Subcutaneous abdominal adipose tissue (tissue), 5 donors: Measurements from ENCODE around the gene ITGB4.
"Not testable (repeated sequence)": the region's sequence is repeated elsewhere in the genome, so short reads cannot be mapped to it uniquely, and the experiment has no call there.

Experiments used
- H3K27ac ChIP-seq: one replicate; pipeline ENCODE4 v1.7.0; 2013; ENCODE audit warnings: low read depth, mild to moderate bottlenecking, inconsistent platforms, low read length, moderate library complexity
- H3K27me3 ChIP-seq, 5 donors: one replicate each; pipeline ENCODE4 v1.7.0; 2013; ENCODE audit warnings: low read length in 5 of 5, inconsistent platforms in 1 of 5; ENCODE audit not compliant: control insufficient read depth in 5 of 5, insufficient read depth in 4 of 5
- H3K36me3 ChIP-seq, 5 donors: one replicate each; pipeline ENCODE4 v1.7.0; 2013; ENCODE audit warnings: low read length in 5 of 5; ENCODE audit not compliant: control insufficient read depth in 5 of 5, insufficient read depth in 5 of 5
- H3K4me1 ChIP-seq, 5 donors: one replicate each; pipeline ENCODE4 v1.7.0; 2013; ENCODE audit warnings: low read length in 5 of 5, mild to moderate bottlenecking in 3 of 5, moderate library complexity in 1 of 5; ENCODE audit not compliant: control insufficient read depth in 5 of 5, insufficient read depth in 5 of 5
- H3K4me3 ChIP-seq, 5 donors: one replicate each; pipeline ENCODE4 v1.7.0; 2013; ENCODE audit warnings: low read length in 5 of 5, low read depth in 1 of 5
- H3K9ac ChIP-seq, 5 donors: one replicate each; pipeline ENCODE4 v1.7.0; 2013; ENCODE audit warnings: low read length in 5 of 5, mild to moderate bottlenecking in 4 of 5, moderate library complexity in 3 of 5
- H3K9me3 ChIP-seq, 5 donors: one replicate each; pipeline ENCODE4 v1.7.0; 2013; ENCODE audit warnings: low read length in 5 of 5; ENCODE audit not compliant: control insufficient read depth in 5 of 5
- donor health status: healthy.
- donor health status: healthy.
- donor health status: healthy.
- donor health status: healthy.
- donor health status: healthy.

The ITGB4 gene

GRCh38 chr17:75776386-75777295 lies 55.4 kb downstream of the ITGB4 start:
- Histone ChIP-seq H3K27me3 (no peaks in the 10 kb centered on the region), H3K4me1 (peaks cover 4 to 31% (median 24%) of the 10 kb centered on the region in 5 donors), H3K9me3 (no peaks in the 10 kb centered on the region), H3K27ac (peak overlapping the region; percentile 96), H3K9ac (peak overlapping the region; percentile 40 to 98 (median 96)), H3K4me3 (peak overlapping the region; percentile 85 to 99 (median 97)), H3K36me3 (peaks cover 13 to 49% (median 41%) of the 10 kb centered on the region in 5 donors)

- no peaks in the 10 kb centered on the region for H3K27me3 ChIP-seq
- peaks cover 4 to 31% (median 24%) of the 10 kb centered on the region in 5 donors for H3K4me1 ChIP-seq
- H3K9ac ChIP-seq, result peak overlapping the region; percentile 62 to 98 (median 96)
- H3K36me3 ChIP-seq, result peaks cover 13 to 49% (median 41%) of the 10 kb centered on the region in 5 donors
- no peaks in the 10 kb centered on the region for H3K9me3 ChIP-seq
- H3K27ac ChIP-seq, result peak overlapping the region; percentile 96
- peak overlapping the region; percentile 85 to 99 (median 97) for H3K4me3 ChIP-seq
Observed at GRCh38 chr17:75777296-75777922, 56.1 kb downstream of the ITGB4 start.

- H3K9me3 ChIP-seq, H3K27me3 ChIP-seq: not testable (repeated sequence)
- H3K36me3 ChIP-seq, result peaks cover 13 to 49% (median 41%) of the 10 kb centered on the region in 5 donors
- peak overlapping the region; percentile 96 for H3K27ac ChIP-seq
- H3K4me3 ChIP-seq, result peak overlapping the region; percentile 85 to 99 (median 97)
- peaks cover 7 to 39% (median 29%) of the 10 kb centered on the region in 5 donors for H3K4me1 ChIP-seq
- H3K9ac ChIP-seq, result peak overlapping the region; percentile 87 to 98 (median 97)
Observed at GRCh38 chr17:75778066-75778860, 57.0 kb downstream of the ITGB4 start.

- Histone ChIP-seq H3K9ac (peak overlapping the region; percentile 87 to 98 (median 97)), H3K27ac (peak overlapping the region; percentile 96), H3K4me3 (peak overlapping the region; percentile 85 to 99 (median 97)), H3K9me3 (no peaks in the 10 kb centered on the region), H3K4me1 (peaks cover 8 to 45% (median 35%) of the 10 kb centered on the region in 5 donors), H3K27me3 (no peaks in the 10 kb centered on the region), H3K36me3 (peaks cover 13 to 49% (median 40%) of the 10 kb centered on the region in 5 donors)
Observed at GRCh38 chr17:75778861-75779249, 57.6 kb downstream of the ITGB4 start.

- Histone ChIP-seq H3K4me1 (peaks cover 11 to 51% (median 40%) of the 10 kb centered on the region in 5 donors), H3K9me3 (no peaks in the 10 kb centered on the region), H3K27ac (peak overlapping the region; percentile 96), H3K36me3 (peaks cover 13 to 43% (median 35%) of the 10 kb centered on the region in 5 donors), H3K9ac (peak overlapping the region; percentile 87 to 98 (median 97)), H3K27me3 (no peaks in the 10 kb centered on the region), H3K4me3 (peak overlapping the region in 4 of 5 donors; percentile 85 to 99 (median 96))
Observed at GRCh38 chr17:75779250-75779986, 58.2 kb downstream of the ITGB4 start.

- H3K27me3 ChIP-seq, result no peaks in the 10 kb centered on the region
- peaks cover 13 to 35% (median 27%) of the 10 kb centered on the region in 5 donors for H3K36me3 ChIP-seq
- H3K27ac ChIP-seq, result peak overlapping the region; percentile 39
- no peaks in the 10 kb centered on the region for H3K9me3 ChIP-seq
- peak overlapping the region in 2 of 5 donors; percentile 85 to 95 for H3K4me3 ChIP-seq
- peak overlapping the region in 1 of 5 donors; percentile 87 for H3K9ac ChIP-seq
- H3K4me1 ChIP-seq, result peaks cover 12 to 54% (median 42%) of the 10 kb centered on the region in 5 donors
Observed at GRCh38 chr17:75779987-75780889, 59.0 kb downstream of the ITGB4 start.

GRCh38 chr17:75783069-75783783 lies 62.0 kb downstream of the ITGB4 start:
- Histone ChIP-seq H3K27me3 (no peaks in the 10 kb centered on the region), H3K4me1 (peaks cover 12 to 39% (median 35%) of the 10 kb centered on the region in 5 donors), H3K9ac (peak overlapping the region; percentile 23 to 99 (median 90)), H3K4me3 (peak overlapping the region in 3 of 5 donors; percentile 10 to 74 (median 40)), H3K27ac (peak overlapping the region; percentile 99), H3K9me3 (no peaks in the 10 kb centered on the region), H3K36me3 (peaks cover 2 to 8% (median 7%) of the 10 kb centered on the region in 5 donors)

GRCh38 chr17:75783803-75784472 lies 62.7 kb downstream of the ITGB4 start:
- Histone ChIP-seq H3K9ac (peak overlapping the region; percentile 84 to 99 (median 96)), H3K36me3 (peaks cover 0 to under 1% (median 0%) of the 10 kb centered on the region in 5 donors), H3K4me3 (peak overlapping the region; percentile 47 to 87 (median 73)), H3K4me1 (peaks cover 12 to 39% (median 35%) of the 10 kb centered on the region in 5 donors), H3K27me3 (no peaks in the 10 kb centered on the region), H3K9me3 (no peaks in the 10 kb centered on the region), H3K27ac (peak overlapping the region; percentile 99)
